Natural killer cell (primary cell): ENCODE results near the gene ZNF778. TPM values are rescaled to one million over a fixed set of nuclear protein-coding genes. Genes with fewer than 3 reads are reported as not detected.
A peak's percentile ranks its signal among the peaks of the same experiment; 100 is the strongest.

Source experiments
- ATAC-seq, 3 donors: fragments of 150-1000 bp in 2 of 3; fragments of 200-7000 bp in 1 of 3; cut with Tn5 transposase; 1 replicate in 1 of 3; 2 replicates in 2 of 3; pipeline ENCODE4 v1.10.0; 2021; ENCODE audit warnings: mild to moderate bottlenecking in 2 of 3, moderate library complexity in 2 of 3
- DNase-seq, 2 donors: peaks; one replicate each; pipeline versions ENCODE4 v3.0.0 to v3.0.0-alpha.2; 2013 to 2021; ENCODE audit warnings: mixed read lengths in 1 of 2
- H3K27ac ChIP-seq: one replicate; pipeline ENCODE4 v1.5.1; 2013; ENCODE audit warnings: mild to moderate bottlenecking, low read length
- H3K27me3 ChIP-seq: one replicate; pipeline ENCODE4 v1.6.1; 2013; ENCODE audit warnings: low read length; ENCODE audit not compliant: control insufficient read depth, insufficient read depth
- H3K36me3 ChIP-seq: one replicate; pipeline ENCODE4 v1.6.1; 2013; ENCODE audit warnings: low read length; ENCODE audit not compliant: control insufficient read depth, insufficient read depth
- H3K4me1 ChIP-seq: one replicate; pipeline ENCODE4 v1.6.1; 2013; ENCODE audit warnings: low read length; ENCODE audit not compliant: control insufficient read depth, insufficient read depth
- H3K4me3 ChIP-seq: one replicate; pipeline ENCODE4 v1.5.1; 2013; ENCODE audit warnings: low read length
- H3K9me3 ChIP-seq: one replicate; pipeline ENCODE4 v1.6.1; 2013; ENCODE audit warnings: low read length; ENCODE audit not compliant: control insufficient read depth, insufficient read depth
- H3K27ac Mint-ChIP-seq, 2 donors: one replicate each; pipeline ENCODE4 v1.8.0; 2022; ENCODE audit warnings: mild to moderate bottlenecking in 2 of 2, mixed read lengths in 2 of 2, moderate library complexity in 1 of 2
- H3K27me3 Mint-ChIP-seq, 2 donors: one replicate each; pipeline ENCODE4 v1.8.0; 2022; ENCODE audit warnings: low read depth in 2 of 2, mixed read lengths in 2 of 2
- H3K36me3 Mint-ChIP-seq: one replicate; pipeline ENCODE4 v1.8.0; 2022; ENCODE audit warnings: mixed read lengths
- H3K4me1 Mint-ChIP-seq, 2 donors: one replicate each; pipeline ENCODE4 v1.8.0; 2022; ENCODE audit warnings: mixed read lengths in 2 of 2
- H3K4me3 Mint-ChIP-seq: one replicate; pipeline ENCODE4 v1.8.0; 2022; ENCODE audit warnings: mild to moderate bottlenecking, moderate library complexity, mixed read lengths
- H3K9me3 Mint-ChIP-seq, 2 donors: one replicate each; pipeline ENCODE4 v1.8.0; 2022; ENCODE audit warnings: mixed read lengths in 2 of 2
- WGBS: methylation state at CpG from one replicate; pipeline ENCODE4 v1.1.7; 2013; ENCODE audit warnings: missing lambda C conversion rate; ENCODE audit not compliant: insufficient coverage; 5-methylcytosine and 5-hydroxymethylcytosine counted together
- intact Hi-C: fragments of 100-400 bp; cut with micrococcal nuclease; formaldehyde crosslinking; loops from one replicate; pipeline ENCODE4 v1.14.2; 2022
- total RNA-seq, 4 donors: library from RNA; stranded (reverse); fragments of 120-200 nt in 1 of 4; gene quantifications; one replicate each; pipeline versions ENCODE4 v1.2.3 to v1.2.4, GENCODE V29; 2013 to 2022
- TF ChIP-seq, protein P1 (sequence below): fragments of 200-600 bp; IDR thresholded peaks from one replicate; pipeline ENCODE4 v1.8.0; 2022; ENCODE audit warnings: antibody characterized with exemption

Gene ZNF778
- total RNA-seq, 3 donors from 2014 or later (not counting 1 experiment from before 2014, with no cell fraction given): 7.0 to 14.1 (median 11.8) TPM

DNA sequence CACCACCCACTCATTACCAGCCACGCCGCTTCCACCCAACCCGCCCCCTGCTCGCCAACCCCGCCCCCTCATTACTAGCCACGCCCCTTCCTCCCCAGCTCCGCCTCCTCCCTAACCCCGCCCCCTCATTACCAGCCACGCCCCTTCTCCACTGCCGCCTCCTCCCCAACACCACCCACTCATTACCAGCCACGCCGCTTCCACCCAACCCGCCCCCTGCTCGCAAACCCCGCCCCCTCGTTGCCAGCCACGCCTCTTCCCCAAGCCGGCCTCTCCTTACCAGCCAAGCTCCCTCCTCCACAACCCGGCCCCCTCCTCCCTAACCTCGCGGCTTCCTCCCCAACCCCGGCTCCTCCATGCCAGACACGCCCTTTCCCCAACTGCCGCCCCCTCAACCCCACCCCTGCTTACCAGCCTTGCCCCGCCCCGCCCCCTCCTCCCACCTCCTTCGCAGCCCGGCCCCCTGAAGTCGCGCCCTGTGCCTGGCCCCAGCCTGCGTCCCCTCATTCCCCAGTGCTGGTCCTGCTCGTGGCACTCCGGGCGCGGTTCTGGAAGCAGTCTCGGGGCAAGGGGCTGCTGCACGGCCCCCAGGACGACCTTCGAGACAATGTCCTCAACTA, 24.4 kb upstream of the ZNF778 start:
- Mint-ChIP-seq H3K27me3 (no peaks in the 10 kb centered on the region), H3K4me3 (peak overlapping the region; percentile 37), H3K4me1 (peaks cover 0 to 6% of the 10 kb centered on the region in 2 donors), H3K27ac (peak overlapping the region in 1 of 2 donors; percentile 47), H3K9me3 (no peaks in the 10 kb centered on the region), H3K36me3 (no peaks in the 10 kb centered on the region)
- Histone ChIP-seq H3K4me3 (no peak overlapping the region), H3K36me3 (no peaks in the 10 kb centered on the region), H3K27ac (no peak overlapping the region), H3K9me3 (no peaks in the 10 kb centered on the region), H3K4me1 (peaks cover 10% of the 10 kb centered on the region), H3K27me3 (no peaks in the 10 kb centered on the region)
- intact Hi-C loops: loop anchor here (2.0 kb wide), 1 partner anchor 22 kb away; the partner anchor contains the start of gene CDH15
- 33% methylated on average over 31 of the region's 39 CpGs for WGBS
- DNase-seq (no peak), ATAC-seq (peak in 1 of 3 donors; percentile 57)
- TF ChIP-seq, protein P1, sequence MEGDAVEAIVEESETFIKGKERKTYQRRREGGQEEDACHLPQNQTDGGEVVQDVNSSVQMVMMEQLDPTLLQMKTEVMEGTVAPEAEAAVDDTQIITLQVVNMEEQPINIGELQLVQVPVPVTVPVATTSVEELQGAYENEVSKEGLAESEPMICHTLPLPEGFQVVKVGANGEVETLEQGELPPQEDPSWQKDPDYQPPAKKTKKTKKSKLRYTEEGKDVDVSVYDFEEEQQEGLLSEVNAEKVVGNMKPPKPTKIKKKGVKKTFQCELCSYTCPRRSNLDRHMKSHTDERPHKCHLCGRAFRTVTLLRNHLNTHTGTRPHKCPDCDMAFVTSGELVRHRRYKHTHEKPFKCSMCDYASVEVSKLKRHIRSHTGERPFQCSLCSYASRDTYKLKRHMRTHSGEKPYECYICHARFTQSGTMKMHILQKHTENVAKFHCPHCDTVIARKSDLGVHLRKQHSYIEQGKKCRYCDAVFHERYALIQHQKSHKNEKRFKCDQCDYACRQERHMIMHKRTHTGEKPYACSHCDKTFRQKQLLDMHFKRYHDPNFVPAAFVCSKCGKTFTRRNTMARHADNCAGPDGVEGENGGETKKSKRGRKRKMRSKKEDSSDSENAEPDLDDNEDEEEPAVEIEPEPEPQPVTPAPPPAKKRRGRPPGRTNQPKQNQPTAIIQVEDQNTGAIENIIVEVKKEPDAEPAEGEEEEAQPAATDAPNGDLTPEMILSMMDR: no peak

- DNase-seq (peak in 1 of 2 donors; percentile 30), ATAC-seq (no peak)
- Histone ChIP-seq H3K36me3 (no peaks in the 10 kb centered on the region), H3K4me1 (peaks cover 10% of the 10 kb centered on the region), H3K9me3 (no peaks in the 10 kb centered on the region), H3K27ac (no peak overlapping the region), H3K27me3 (no peaks in the 10 kb centered on the region), H3K4me3 (no peak overlapping the region)
- Mint-ChIP-seq H3K36me3 (no peaks in the 10 kb centered on the region), H3K27me3 (peaks cover 0 to under 1% of the 10 kb centered on the region in 2 donors), H3K9me3 (no peaks in the 10 kb centered on the region), H3K4me1 (peaks cover 0 to 6% of the 10 kb centered on the region in 2 donors), H3K27ac (peak overlapping the region in 1 of 2 donors; percentile 47), H3K4me3 (peak overlapping the region; percentile 31)
- TF ChIP-seq, protein P1: no peak
- WGBS: 91% methylated on average over 38 of the region's 38 CpGs
- intact Hi-C loops: loop anchor here (2.0 kb wide), 1 partner anchor 23 kb away; the partner anchor contains the start of gene CDH15
Measured at GRCh38 chr16:89193576-89194293, 23.8 kb upstream of the ZNF778 start.

DNA sequence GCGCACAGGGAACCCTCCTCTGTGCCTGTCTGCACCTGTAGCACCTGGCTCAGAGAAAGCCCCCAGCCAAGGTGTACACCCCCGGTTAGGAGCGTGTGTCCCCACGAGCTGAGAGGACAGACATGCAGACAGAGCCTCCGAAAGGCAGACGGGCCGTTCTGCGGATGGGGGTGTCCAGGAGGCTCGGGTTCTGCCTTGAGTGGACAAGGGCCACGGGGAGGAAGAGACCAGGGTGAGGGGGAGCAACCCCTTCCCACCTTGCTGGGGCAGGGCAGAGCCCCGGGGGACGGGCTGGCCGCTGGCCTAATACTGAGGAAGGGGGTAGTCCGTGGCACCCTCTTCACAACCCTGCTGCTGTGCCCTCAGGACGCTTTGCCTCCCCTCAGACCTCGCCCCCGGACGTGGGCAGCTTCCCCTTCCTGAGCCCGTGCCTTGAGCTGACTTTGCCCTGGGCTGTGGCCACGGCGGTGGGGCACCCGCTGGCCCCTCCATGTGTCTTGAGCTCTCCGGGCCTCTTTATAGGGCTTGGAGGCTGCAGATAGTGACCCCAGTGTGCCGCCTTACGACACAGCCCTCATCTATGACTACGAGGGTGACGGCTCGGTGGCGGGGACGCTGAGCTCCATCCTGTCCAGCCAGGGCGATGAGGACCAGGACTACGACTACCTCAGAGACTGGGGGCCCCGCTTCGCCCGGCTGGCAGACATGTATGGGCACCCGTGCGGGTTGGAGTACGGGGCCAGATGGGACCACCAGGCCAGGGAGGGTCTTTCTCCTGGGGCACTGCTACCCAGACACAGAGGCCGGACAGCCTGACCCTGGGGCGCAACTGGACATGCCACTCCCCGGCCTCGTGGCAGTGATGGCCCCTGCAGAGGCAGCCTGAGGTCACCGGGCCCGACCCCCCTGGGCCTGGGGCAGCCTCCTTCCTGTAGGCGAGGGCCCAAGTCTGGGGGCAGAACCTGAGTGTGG, 22.9 kb upstream of the ZNF778 start:
- Histone ChIP-seq H3K27ac (no peak overlapping the region), H3K4me1 (peaks cover 10% of the 10 kb centered on the region), H3K27me3 (peaks cover 7% of the 10 kb centered on the region), H3K36me3 (no peaks in the 10 kb centered on the region), H3K4me3 (no peak overlapping the region), H3K9me3 (no peaks in the 10 kb centered on the region)
- peak overlapping the region in 1 of 2 donors; percentile 15 for H3K27ac Mint-ChIP-seq
- peaks cover 0 to 4% of the 10 kb centered on the region in 2 donors for H3K27me3 Mint-ChIP-seq
- no peaks in the 10 kb centered on the region for H3K36me3 Mint-ChIP-seq
- DNase-seq: peak in 1 of 2 donors; percentile 10
- no peaks in the 10 kb centered on the region for H3K9me3 Mint-ChIP-seq
- no peak for ATAC-seq
- H3K4me3 Mint-ChIP-seq: peak overlapping the region; percentile 40
- TF ChIP-seq, protein P1: no peak
- 71% methylated on average over 45 of the region's 45 CpGs for WGBS
- no peaks in the 10 kb centered on the region for H3K4me1 Mint-ChIP-seq
- intact Hi-C loops: no loop called here
